Brain microvascular endothelial cell (primary cell): Measurements from ENCODE around the gene PRDM16.

Experiments
- DNase-seq: peaks from one replicate; pipeline ENCODE4 v3.0.0-alpha.2; 2020
- H3K27ac ChIP-seq: fragments of 250-450 bp; sonication (Bioruptor Pico); 2 replicates; pipeline ENCODE4 v1.5.1; 2020; ENCODE audit warnings: mild to moderate bottlenecking, moderate library complexity
- H3K27me3 ChIP-seq: fragments of 250-450 bp; sonication (Bioruptor Pico); replicated peaks from 2 replicates; pipeline ENCODE4 v1.5.1; 2020; ENCODE audit warnings: mild to moderate bottlenecking
- H3K36me3 ChIP-seq: fragments of 250-450 bp; sonication (Bioruptor Pico); replicated peaks from 2 replicates; pipeline ENCODE4 v1.5.1; 2020; ENCODE audit warnings: mild to moderate bottlenecking
- H3K4me3 ChIP-seq: 2 replicates; pipeline ENCODE4 v1.5.1; 2011; ENCODE audit warnings: low read depth, mild to moderate bottlenecking, control low read depth, low read length, moderate library complexity
- in situ Hi-C: cut with HindIII; loops from 2 replicates; pipeline ENCODE4 v1.10.0; 2017; ENCODE audit warnings: low sequenced_read_pairs, low pct_ligation_motif_present
- TF ChIP-seq, protein P1 (sequence below): IDR thresholded peaks from 2 replicates; pipeline ENCODE4 v1.5.1; 2011; ENCODE audit warnings: low read depth, mild to moderate bottlenecking, moderate library complexity, low read length, control low read depth, inconsistent platforms; ENCODE audit errors: missing control alignments

PRDM16 gene

DNA sequence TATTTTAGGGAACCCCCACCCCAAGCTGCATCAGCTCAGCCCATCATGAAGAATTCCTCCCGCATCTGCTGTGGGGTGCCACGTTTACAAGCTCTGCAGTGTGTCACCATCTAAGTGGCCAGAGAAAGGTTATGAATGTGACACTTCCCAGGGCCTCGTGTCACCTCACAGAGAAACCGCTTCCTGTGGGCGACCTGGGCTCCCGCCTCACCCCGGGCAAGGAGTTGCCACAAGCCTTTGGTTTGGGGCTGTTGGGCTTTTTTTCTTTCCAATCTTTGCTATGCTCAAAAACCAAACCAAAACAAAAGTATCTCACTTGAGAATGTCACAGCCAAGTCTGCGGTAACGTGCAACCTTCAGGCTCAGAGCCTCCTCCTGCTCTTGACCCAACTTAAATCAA is 303.3 kb downstream of the PRDM16 start:
- H3K27me3 ChIP-seq, result no peaks in the 10 kb centered on the region
- in situ Hi-C loops, result no loop called here
- TF ChIP-seq, protein P1, sequence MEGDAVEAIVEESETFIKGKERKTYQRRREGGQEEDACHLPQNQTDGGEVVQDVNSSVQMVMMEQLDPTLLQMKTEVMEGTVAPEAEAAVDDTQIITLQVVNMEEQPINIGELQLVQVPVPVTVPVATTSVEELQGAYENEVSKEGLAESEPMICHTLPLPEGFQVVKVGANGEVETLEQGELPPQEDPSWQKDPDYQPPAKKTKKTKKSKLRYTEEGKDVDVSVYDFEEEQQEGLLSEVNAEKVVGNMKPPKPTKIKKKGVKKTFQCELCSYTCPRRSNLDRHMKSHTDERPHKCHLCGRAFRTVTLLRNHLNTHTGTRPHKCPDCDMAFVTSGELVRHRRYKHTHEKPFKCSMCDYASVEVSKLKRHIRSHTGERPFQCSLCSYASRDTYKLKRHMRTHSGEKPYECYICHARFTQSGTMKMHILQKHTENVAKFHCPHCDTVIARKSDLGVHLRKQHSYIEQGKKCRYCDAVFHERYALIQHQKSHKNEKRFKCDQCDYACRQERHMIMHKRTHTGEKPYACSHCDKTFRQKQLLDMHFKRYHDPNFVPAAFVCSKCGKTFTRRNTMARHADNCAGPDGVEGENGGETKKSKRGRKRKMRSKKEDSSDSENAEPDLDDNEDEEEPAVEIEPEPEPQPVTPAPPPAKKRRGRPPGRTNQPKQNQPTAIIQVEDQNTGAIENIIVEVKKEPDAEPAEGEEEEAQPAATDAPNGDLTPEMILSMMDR, result no peak
- no peak overlapping the region for H3K27ac ChIP-seq
- no peak overlapping the region for H3K4me3 ChIP-seq
- no peaks in the 10 kb centered on the region for H3K36me3 ChIP-seq
- no peak for DNase-seq

DNA sequence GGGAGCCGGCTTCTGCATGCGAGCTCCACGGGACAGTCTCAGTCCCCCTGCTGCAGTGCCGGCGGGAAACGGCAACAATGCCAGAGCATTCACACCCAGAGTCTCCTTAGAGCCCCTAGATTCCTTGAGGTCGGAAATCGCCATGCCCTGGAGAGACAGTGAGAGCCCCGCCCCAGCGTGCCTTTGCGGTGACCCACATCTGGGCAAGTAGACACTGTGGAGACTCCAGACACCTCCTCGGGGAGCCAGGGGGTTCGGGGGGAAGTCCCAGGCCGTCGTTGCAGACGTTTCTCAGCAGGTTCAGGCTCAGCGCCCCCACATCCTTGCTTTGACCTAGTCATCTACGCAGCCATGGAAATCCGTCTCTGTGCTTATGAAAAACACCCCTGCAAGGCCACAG is 304.2 kb downstream of the PRDM16 start:
- TF ChIP-seq, protein P1, result no peak
- H3K4me3 ChIP-seq, result no peak overlapping the region
- in situ Hi-C loops, result no loop called here
- no peak overlapping the region for H3K27ac ChIP-seq
- no peak for DNase-seq
- H3K27me3 ChIP-seq, result no peaks in the 10 kb centered on the region
- no peaks in the 10 kb centered on the region for H3K36me3 ChIP-seq

DNA sequence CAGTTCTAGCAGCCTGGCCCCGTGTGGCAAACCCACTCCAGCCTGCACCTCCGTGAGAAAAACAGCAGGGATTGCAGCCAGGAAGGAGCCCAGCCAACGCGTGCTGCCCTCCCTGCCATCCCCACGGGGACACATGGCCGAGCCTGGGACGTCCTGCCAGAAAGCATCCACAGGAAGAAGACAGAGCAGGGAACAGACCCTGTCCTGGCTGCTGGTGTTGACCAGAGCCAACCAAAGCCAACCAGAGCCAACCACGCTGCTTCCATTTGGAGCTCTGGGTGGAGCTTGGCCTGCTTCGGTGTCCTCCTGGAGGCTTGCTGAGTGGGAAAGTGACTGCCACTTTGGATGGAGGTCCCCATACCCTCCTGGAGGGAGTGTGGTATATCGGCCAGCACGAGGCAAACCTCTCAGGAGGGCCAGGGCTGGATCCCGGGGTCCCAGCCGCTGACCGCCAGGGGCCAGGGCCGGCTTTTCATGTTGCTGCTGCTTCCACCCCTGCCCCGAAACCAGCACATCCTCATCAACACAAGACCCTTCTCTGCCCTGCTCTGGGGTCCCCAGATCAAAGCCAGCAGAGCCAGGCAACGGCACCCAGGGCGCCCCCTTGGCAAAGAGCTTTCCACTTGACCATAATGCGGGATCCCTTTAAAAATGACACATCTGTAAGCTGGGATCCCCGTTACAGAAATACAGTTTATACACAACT is 304.9 kb downstream of the PRDM16 start:
- Histone ChIP-seq H3K27ac (no peak overlapping the region), H3K4me3 (no peak overlapping the region), H3K36me3 (no peaks in the 10 kb centered on the region), H3K27me3 (no peaks in the 10 kb centered on the region)
- TF ChIP-seq, protein P1, result no peak
- in situ Hi-C loops, result no loop called here
- DNase-seq, result no peak

DNA sequence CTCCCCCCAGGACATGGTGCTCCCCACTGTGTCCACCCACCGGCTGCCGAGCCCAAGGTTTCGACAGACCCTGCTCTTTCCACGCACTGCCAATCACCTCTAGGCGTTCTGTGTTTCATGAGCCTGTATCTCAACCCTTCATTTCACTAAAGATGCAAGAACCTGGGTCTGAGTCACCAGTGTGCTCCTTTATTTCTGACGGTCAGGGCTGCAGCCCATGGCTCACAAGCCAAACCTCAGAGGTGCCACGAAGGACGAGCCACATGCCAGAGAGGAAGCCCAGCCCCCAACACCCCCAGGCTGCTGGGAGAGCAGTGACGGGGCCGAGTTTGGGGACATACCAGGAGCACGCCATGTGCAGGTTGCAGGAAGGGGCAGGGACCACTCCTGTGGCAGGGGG is 306.2 kb downstream of the PRDM16 start:
- Histone ChIP-seq H3K36me3 (no peaks in the 10 kb centered on the region), H3K4me3 (no peak overlapping the region), H3K27me3 (no peaks in the 10 kb centered on the region), H3K27ac (no peak overlapping the region)
- DNase-seq, result no peak
- in situ Hi-C loops, result no loop called here
- TF ChIP-seq, protein P1, result no peak

DNA sequence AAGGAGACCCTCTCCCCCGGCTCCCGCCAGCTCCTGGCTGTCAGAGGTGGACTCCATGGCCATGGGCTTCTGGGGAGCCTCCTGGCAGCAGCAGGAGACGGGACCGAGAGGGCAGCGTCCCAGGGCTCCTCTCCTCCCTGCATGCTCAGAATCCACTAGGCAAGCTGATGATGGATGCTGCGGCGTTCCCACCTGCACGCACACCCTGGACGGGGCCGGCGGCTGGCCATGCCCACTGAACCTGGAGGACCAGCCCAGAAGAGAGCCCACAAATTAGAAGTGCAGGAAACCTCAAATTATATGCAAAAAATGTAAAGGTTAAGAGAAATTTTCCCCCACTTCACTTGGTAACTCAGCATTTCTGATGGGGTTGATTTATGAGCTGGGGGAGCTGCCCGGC is 308.2 kb downstream of the PRDM16 start:
- Histone ChIP-seq H3K27me3 (no peaks in the 10 kb centered on the region), H3K27ac (no peak overlapping the region), H3K4me3 (no peak overlapping the region), H3K36me3 (no peaks in the 10 kb centered on the region)
- TF ChIP-seq, protein P1, result no peak
- no peak for DNase-seq
- in situ Hi-C loops, result no loop called here
